Neural progenitor cell (in vitro differentiated cells): ENCODE results near the gene RBBP8NL.

Experiments
- EZH2 ChIP-seq: fragments of 200-600 bp; sonication (generic); IDR thresholded peaks from 2 replicates; pipeline ENCODE4 v1.6.1; 2017; ENCODE audit warnings: antibody characterized with exemption, mild to moderate bottlenecking, moderate library complexity
- EZH2phosphoT487 ChIP-seq: fragments of 200-600 bp; sonication (generic); IDR thresholded peaks from 2 replicates; pipeline ENCODE4 v1.6.1; 2017; ENCODE audit warnings: antibody characterized with exemption
- TF ChIP-seq, protein P1 (sequence below): fragments of 200-600 bp; sonication (generic); IDR thresholded peaks from 2 replicates; pipeline ENCODE4 v1.5.1; 2017; ENCODE audit warnings: antibody characterized with exemption, mild to moderate bottlenecking

DNA sequence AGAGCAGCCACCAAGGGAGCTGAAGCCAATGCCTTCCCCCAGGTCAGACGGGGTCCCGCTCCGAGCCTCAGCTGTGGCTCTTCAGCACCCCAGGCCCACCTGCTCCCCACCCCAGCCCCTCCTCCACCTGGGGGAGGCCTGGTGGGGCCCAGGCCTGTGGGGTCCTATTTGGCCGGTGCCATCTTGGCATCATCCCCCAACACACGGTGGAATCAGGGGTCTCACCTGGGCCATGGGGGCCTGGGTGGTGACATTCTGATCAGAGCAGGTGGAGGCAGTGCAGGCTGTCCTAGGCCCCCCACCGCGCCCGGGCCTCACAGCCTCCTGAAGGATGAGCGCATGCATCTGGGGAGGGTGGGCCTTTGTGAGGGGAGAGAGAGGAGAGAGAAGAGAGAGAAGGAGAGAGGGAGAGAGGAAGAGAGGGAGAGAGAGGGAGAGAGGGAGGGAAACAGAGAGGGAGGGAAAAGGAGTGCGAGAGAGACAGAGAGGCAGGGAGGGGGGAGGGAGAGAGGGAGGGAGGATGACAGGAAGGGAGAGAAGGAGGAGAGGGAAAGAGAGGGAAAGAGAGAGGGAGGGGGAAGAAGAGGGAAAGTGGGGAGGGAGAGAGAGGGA is 23.9 kb upstream of the RBBP8NL start:
- TF ChIP-seq, protein P1, sequence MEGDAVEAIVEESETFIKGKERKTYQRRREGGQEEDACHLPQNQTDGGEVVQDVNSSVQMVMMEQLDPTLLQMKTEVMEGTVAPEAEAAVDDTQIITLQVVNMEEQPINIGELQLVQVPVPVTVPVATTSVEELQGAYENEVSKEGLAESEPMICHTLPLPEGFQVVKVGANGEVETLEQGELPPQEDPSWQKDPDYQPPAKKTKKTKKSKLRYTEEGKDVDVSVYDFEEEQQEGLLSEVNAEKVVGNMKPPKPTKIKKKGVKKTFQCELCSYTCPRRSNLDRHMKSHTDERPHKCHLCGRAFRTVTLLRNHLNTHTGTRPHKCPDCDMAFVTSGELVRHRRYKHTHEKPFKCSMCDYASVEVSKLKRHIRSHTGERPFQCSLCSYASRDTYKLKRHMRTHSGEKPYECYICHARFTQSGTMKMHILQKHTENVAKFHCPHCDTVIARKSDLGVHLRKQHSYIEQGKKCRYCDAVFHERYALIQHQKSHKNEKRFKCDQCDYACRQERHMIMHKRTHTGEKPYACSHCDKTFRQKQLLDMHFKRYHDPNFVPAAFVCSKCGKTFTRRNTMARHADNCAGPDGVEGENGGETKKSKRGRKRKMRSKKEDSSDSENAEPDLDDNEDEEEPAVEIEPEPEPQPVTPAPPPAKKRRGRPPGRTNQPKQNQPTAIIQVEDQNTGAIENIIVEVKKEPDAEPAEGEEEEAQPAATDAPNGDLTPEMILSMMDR = no peak
- TF ChIP-seq EZH2 = no peak
- TF ChIP-seq EZH2phosphoT487 = no peak
